K562 (cell line): ENCODE results near the gene MYL6B. TPM values are rescaled to one million over a fixed set of nuclear protein-coding genes. Genes with fewer than 3 reads are reported as not detected.
A peak's percentile ranks its signal among the peaks of the same experiment; 100 is the strongest.

Experiments
- BHLHE40 ChIP-seq: IDR thresholded peaks from 2 replicates; pipeline ENCODE4 v1.6.1; 2011; ENCODE audit warnings: low read length, improper control_type of control experiment
- CSDE1 ChIP-seq, 2 experiments: fragments of 450-650 bp; IDR thresholded peaks; 2 replicates each; pipeline ENCODE4 v1.6.1; 2016; ENCODE audit warnings: mild to moderate bottlenecking in 1 of 2
- FOXK1 ChIP-seq: sonication (generic); formaldehyde crosslinking; IDR thresholded peaks from 2 replicates; pipeline ENCODE4 v1.8.0; 2022; ENCODE audit warnings: missing genetic modification reagents, mild to moderate bottlenecking, borderline replicate concordance
- GTF2F1 ChIP-seq: IDR thresholded peaks from 2 replicates; pipeline ENCODE4 v1.6.1; 2011; ENCODE audit warnings: low read depth, low read length, improper control_type of control experiment
- HLTF ChIP-seq: fragments of 450-650 bp; IDR thresholded peaks from 2 replicates; pipeline ENCODE4 v1.6.1; 2016
- KDM1A ChIP-seq, 2 experiments: fragments of 450-650 bp; IDR thresholded peaks; 2 replicates each; pipeline ENCODE4 v1.6.1; 2016; ENCODE audit warnings: mild to moderate bottlenecking in 2 of 2
- KLF1 ChIP-seq: fragments of 450-650 bp; IDR thresholded peaks from 2 replicates; pipeline ENCODE4 v1.6.1; 2016; ENCODE audit warnings: missing genetic modification characterization, missing compliant biosample characterization
- KLF10 ChIP-seq: fragments of 250-450 bp; sonication (Bioruptor Pico); IDR thresholded peaks from 2 replicates; pipeline ENCODE4 v1.6.1; 2021; ENCODE audit warnings: matching md5 sums
- MYBL2 ChIP-seq, 2 experiments: fragments of 450-650 bp in 1 of 2; sonication (generic) in 1 of 2; formaldehyde crosslinking in 1 of 2; IDR thresholded peaks; 2 replicates each; pipeline versions ENCODE4 v1.6.1 to v1.8.1; 2017 to 2022; ENCODE audit warnings: borderline replicate concordance in 1 of 2, inconsistent platforms in 1 of 2, low read depth in 1 of 2, mild to moderate bottlenecking in 1 of 2, missing genetic modification reagents in 1 of 2, moderate library complexity in 1 of 2
- RBM14 ChIP-seq: fragments of 200-400 bp; formaldehyde crosslinking; IDR thresholded peaks from 2 replicates; pipeline ENCODE4 v1.6.1; 2018; ENCODE audit warnings: low read depth, mild to moderate bottlenecking, low read length, moderate library complexity, borderline replicate concordance; ENCODE audit not compliant: insufficient read depth
- SREBF1 ChIP-seq: fragments of 150-350 bp; IDR thresholded peaks from 2 replicates; pipeline ENCODE4 v1.6.1; 2014; ENCODE audit warnings: antibody characterized with exemption, low read depth, low read length, borderline replicate concordance
- ZEB2 ChIP-seq: fragments of 450-650 bp; IDR thresholded peaks from 2 replicates; pipeline ENCODE4 v1.6.1; 2016
- ZNF384 ChIP-seq: IDR thresholded peaks from 2 replicates; pipeline ENCODE4 v1.6.1; 2012; ENCODE audit warnings: low read depth, low read length, improper control_type of control experiment
- polyA plus RNA-seq, 8 experiments: library from polyadenylated mRNA; depleted of rRNA in 4 of 8; stranded (reverse) in 5 of 8; unstranded in 3 of 8; fragments of >200 nt; fragmentation: Nextera tagmentation in 2 of 8; fragmentation: Illumina TruSeq in 1 of 8; extraction: Ambion mirVana in 2 of 8; extraction: Trizol in 1 of 8; gene quantifications; 2 replicates each; pipeline versions ENCODE4 v1.2.1 to v1.2.3, GENCODE V29; 2011 to 2014; ENCODE audit warnings: inconsistent platforms in 1 of 8, missing spikeins in 1 of 8
- total RNA-seq, 7 experiments: library from RNA; depleted of rRNA in 6 of 7; stranded (reverse); fragments of >200 nt in 6 of 7; fragmentation: Illumina TruSeq in 2 of 7; extraction: Trizol in 2 of 7; gene quantifications; 2 replicates each; pipeline versions ENCODE4 v1.2.1 to v1.2.3, GENCODE V29; 2011 to 2021; ENCODE audit warnings: low replicate concordance in 1 of 7
- TF ChIP-seq, protein P1 (sequence below): sonication (generic); formaldehyde crosslinking; IDR thresholded peaks from 2 replicates; pipeline ENCODE4 v1.8.1; 2023; ENCODE audit warnings: mild to moderate bottlenecking, missing genetic modification reagents
- TF ChIP-seq, protein P2 (sequence below): fragments of 250-450 bp; sonication (Bioruptor Pico); IDR thresholded peaks from 2 replicates; pipeline ENCODE4 v1.5.0; 2022; ENCODE audit warnings: mild to moderate bottlenecking
- TF ChIP-seq, protein P3 (sequence below): fragments of 200-800 bp; sonication (Bioruptor generic); IDR thresholded peaks from 2 replicates; pipeline ENCODE4 v1.6.1; 2017; ENCODE audit warnings: missing genetic modification characterization, missing compliant biosample characterization
- TF ChIP-seq, protein P4 (sequence below): fragments of 250-450 bp; sonication (Bioruptor Pico); IDR thresholded peaks from 2 replicates; pipeline ENCODE4 v1.4.0; 2020
- TF ChIP-seq, protein P5 (sequence below), 2 experiments: IDR thresholded peaks; 2 replicates each; pipeline ENCODE4 v1.6.1; 2011; ENCODE audit warnings: borderline replicate concordance in 1 of 2, control low read depth in 1 of 2, low read depth in 1 of 2, low read length in 1 of 2, mild to moderate bottlenecking in 1 of 2, mixed read lengths in 1 of 2, moderate library complexity in 1 of 2; ENCODE audit not compliant: insufficient read depth in 1 of 2, insufficient read length in 1 of 2, poor library complexity in 1 of 2, severe bottlenecking in 1 of 2; ENCODE audit errors: extremely low read depth in 1 of 2

MYL6B gene
- total and polyA plus RNA-seq, 9 of the 15 experiments (the other 6 are each of a cell fraction or from before 2014, with no cell fraction given) = 42.8 to 77.3 (median 68.6) TPM

DNA sequence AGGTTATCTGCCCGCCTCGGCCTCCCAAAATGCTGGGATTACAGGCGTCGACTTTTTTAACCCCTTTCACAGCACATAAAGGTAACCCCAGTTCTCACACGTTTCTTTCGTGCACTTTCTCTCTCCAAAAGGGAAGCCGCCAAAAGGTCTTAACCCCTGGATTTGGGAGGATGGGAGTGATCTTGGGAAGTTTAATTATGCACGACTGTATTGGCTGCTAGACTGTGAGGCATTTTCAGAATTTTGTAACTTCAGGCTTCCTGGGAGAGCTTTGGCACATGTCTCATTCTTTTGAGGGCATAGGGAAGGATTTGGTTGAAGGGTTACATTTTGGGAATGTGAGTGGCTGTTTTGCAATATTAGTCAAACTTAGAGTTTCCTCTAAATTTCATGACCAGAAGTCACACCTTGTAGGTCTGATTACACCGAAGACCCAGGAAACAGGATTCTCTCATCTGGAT, 38.3 kb downstream of the MYL6B start (continued):
- TF ChIP-seq, protein P1, sequence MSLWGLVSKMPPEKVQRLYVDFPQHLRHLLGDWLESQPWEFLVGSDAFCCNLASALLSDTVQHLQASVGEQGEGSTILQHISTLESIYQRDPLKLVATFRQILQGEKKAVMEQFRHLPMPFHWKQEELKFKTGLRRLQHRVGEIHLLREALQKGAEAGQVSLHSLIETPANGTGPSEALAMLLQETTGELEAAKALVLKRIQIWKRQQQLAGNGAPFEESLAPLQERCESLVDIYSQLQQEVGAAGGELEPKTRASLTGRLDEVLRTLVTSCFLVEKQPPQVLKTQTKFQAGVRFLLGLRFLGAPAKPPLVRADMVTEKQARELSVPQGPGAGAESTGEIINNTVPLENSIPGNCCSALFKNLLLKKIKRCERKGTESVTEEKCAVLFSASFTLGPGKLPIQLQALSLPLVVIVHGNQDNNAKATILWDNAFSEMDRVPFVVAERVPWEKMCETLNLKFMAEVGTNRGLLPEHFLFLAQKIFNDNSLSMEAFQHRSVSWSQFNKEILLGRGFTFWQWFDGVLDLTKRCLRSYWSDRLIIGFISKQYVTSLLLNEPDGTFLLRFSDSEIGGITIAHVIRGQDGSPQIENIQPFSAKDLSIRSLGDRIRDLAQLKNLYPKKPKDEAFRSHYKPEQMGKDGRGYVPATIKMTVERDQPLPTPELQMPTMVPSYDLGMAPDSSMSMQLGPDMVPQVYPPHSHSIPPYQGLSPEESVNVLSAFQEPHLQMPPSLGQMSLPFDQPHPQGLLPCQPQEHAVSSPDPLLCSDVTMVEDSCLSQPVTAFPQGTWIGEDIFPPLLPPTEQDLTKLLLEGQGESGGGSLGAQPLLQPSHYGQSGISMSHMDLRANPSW (CRISPR knock-in tag) = no peak; the same call in 1 of the 2 replicates
- TF ChIP-seq ZNF384 (no peak), KDM1A (IDR thresholded peaks at IDR 0.05) (no peak), GTF2F1 (no peak), SREBF1 (no peak), MYBL2 (IDR thresholded peaks at IDR 0.05; ENCODE audit: low read depth) (no peak), MYBL2 (CRISPR knock-in tag; IDR thresholded peaks at IDR 0.05; ENCODE audit: borderline replicate concordance) (no peak), KLF10 (CRISPR knock-in tag) (no peak), BHLHE40 (no peak), ZEB2 (no peak), HLTF (no peak), CSDE1 (IDR thresholded peaks at IDR 0.05) (no peak), RBM14 (no peak), FOXK1 (CRISPR knock-in tag) (peak; percentile 22; the same call in 1 of the 2 replicates), KLF1 (tag) (no peak)
- TF ChIP-seq, protein P2, sequence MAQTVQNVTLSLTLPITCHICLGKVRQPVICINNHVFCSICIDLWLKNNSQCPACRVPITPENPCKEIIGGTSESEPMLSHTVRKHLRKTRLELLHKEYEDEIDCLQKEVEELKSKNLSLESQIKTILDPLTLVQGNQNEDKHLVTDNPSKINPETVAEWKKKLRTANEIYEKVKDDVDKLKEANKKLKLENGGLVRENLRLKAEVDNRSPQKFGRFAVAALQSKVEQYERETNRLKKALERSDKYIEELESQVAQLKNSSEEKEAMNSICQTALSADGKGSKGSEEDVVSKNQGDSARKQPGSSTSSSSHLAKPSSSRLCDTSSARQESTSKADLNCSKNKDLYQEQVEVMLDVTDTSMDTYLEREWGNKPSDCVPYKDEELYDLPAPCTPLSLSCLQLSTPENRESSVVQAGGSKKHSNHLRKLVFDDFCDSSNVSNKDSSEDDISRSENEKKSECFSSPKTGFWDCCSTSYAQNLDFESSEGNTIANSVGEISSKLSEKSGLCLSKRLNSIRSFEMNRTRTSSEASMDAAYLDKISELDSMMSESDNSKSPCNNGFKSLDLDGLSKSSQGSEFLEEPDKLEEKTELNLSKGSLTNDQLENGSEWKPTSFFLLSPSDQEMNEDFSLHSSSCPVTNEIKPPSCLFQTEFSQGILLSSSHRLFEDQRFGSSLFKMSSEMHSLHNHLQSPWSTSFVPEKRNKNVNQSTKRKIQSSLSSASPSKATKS = no peak
- TF ChIP-seq, protein P3, sequence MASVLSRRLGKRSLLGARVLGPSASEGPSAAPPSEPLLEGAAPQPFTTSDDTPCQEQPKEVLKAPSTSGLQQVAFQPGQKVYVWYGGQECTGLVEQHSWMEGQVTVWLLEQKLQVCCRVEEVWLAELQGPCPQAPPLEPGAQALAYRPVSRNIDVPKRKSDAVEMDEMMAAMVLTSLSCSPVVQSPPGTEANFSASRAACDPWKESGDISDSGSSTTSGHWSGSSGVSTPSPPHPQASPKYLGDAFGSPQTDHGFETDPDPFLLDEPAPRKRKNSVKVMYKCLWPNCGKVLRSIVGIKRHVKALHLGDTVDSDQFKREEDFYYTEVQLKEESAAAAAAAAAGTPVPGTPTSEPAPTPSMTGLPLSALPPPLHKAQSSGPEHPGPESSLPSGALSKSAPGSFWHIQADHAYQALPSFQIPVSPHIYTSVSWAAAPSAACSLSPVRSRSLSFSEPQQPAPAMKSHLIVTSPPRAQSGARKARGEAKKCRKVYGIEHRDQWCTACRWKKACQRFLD (CRISPR knock-in tag) = peak; percentile 43; the same call in 1 of the 2 replicates
- TF ChIP-seq, protein P4, sequence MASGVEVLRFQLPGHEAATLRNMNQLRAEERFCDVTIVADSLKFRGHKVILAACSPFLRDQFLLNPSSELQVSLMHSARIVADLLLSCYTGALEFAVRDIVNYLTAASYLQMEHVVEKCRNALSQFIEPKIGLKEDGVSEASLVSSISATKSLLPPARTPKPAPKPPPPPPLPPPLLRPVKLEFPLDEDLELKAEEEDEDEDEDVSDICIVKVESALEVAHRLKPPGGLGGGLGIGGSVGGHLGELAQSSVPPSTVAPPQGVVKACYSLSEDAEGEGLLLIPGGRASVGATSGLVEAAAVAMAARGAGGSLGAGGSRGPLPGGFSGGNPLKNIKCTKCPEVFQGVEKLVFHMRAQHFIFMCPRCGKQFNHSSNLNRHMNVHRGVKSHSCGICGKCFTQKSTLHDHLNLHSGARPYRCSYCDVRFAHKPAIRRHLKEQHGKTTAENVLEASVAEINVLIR (CRISPR knock-in tag) = no peak
- TF ChIP-seq, protein P5, sequence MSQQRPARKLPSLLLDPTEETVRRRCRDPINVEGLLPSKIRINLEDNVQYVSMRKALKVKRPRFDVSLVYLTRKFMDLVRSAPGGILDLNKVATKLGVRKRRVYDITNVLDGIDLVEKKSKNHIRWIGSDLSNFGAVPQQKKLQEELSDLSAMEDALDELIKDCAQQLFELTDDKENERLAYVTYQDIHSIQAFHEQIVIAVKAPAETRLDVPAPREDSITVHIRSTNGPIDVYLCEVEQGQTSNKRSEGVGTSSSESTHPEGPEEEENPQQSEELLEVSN (IDR thresholded peaks at IDR 0.05; ENCODE audit: borderline replicate concordance in 1 of 2, extremely low read depth in 1 of 2, insufficient read depth in 1 of 2, insufficient read length in 1 of 2, low read depth in 1 of 2, low read length in 1 of 2, poor library complexity in 1 of 2, severe bottlenecking in 1 of 2) = no peak
